Left ventricle myocardium inferior (tissue), 1 donor: ENCODE data around the gene CAP2. TPM values are rescaled to one million over a fixed set of nuclear protein-coding genes. Genes with fewer than 3 reads are reported as not detected.
"Not testable (repeated sequence)": the region's sequence is repeated elsewhere in the genome, so short reads cannot be mapped to it uniquely, and the experiment has no call there.

Experiments
- DNase-seq: peaks from one replicate; pipeline ENCODE4 v3.0.0-alpha.2; 2020
- H3K27ac ChIP-seq: fragments of 200-600 bp; replicated peaks from 2 replicates; pipeline ENCODE4 v1.8.0; 2021
- H3K27me3 ChIP-seq: fragments of 200-600 bp; 2 replicates; pipeline ENCODE4 v1.8.0; 2021; ENCODE audit warnings: low read depth
- H3K36me3 ChIP-seq: fragments of 200-600 bp; 2 replicates; pipeline ENCODE4 v1.8.0; 2021
- H3K4me1 ChIP-seq: fragments of 200-600 bp; 2 replicates; pipeline ENCODE4 v1.8.0; 2021
- H3K4me3 ChIP-seq: fragments of 200-600 bp; 2 replicates; pipeline ENCODE4 v1.8.0; 2021; ENCODE audit warnings: mild to moderate bottlenecking, moderate library complexity
- H3K9me3 ChIP-seq: fragments of 200-600 bp; replicated peaks from 2 replicates; pipeline ENCODE4 v1.8.0; 2021
- CTCF ChIP-seq: fragments of 200-600 bp; IDR thresholded peaks from 2 replicates; pipeline ENCODE4 v1.8.0; 2021; ENCODE audit warnings: antibody characterized with exemption, mild to moderate bottlenecking, borderline replicate concordance
- intact Hi-C: fragments of 100-400 bp; cut with micrococcal nuclease; formaldehyde crosslinking; loops from one replicate; pipeline ENCODE4 v1.11.0; 2022
- total RNA-seq: library from RNA; stranded (reverse); fragmentation: NEBNext Ultra II Directional; extraction: Animal tissue kit (Norgen Biotek cat#: 25700); gene quantifications from one replicate; pipeline ENCODE4 v1.2.1, GENCODE V29; 2021
- donor health status: DM: no; HTN: yes; CAD: no; lungs with severe emphysema.

CAP2 gene
- total RNA-seq, 1 donor from 2014 or later = 149 TPM

GRCh38 chr6:17396256-17396655 lies 2.9 kb downstream of the CAP2 start:
- no peak for TF ChIP-seq CTCF
- intact Hi-C loops = no loop called here
- no peak overlapping the region for H3K27ac ChIP-seq
- peaks cover 22% of the 10 kb centered on the region for H3K4me1 ChIP-seq
- H3K36me3 ChIP-seq = no peaks in the 10 kb centered on the region
- no peak overlapping the region for H3K4me3 ChIP-seq
- H3K9me3 ChIP-seq = no peaks in the 10 kb centered on the region
- DNase-seq = no peak
- peaks cover 3% of the 10 kb centered on the region for H3K27me3 ChIP-seq

- Histone ChIP-seq H3K4me1 (peaks cover 20% of the 10 kb centered on the region), H3K4me3 (no peak overlapping the region), H3K9me3 (no peaks in the 10 kb centered on the region), H3K36me3 (no peaks in the 10 kb centered on the region), H3K27me3 (peaks cover 3% of the 10 kb centered on the region), H3K27ac (no peak overlapping the region)
- no peak for DNase-seq
- intact Hi-C loops = no loop called here
- no peak for TF ChIP-seq CTCF
Measured at GRCh38 chr6:17397764-17398194, 4.4 kb downstream of the CAP2 start.

- Histone ChIP-seq H3K4me1 (peaks cover 24% of the 10 kb centered on the region), H3K27ac (peak overlapping the region; percentile 36)
- DNase-seq, H3K27me3 ChIP-seq, H3K9me3 ChIP-seq, H3K4me3 ChIP-seq, intact Hi-C loops, H3K36me3 ChIP-seq: not testable (repeated sequence)
Measured at GRCh38 chr6:17405181-17405943, 12.0 kb downstream of the CAP2 start.

- no peak for TF ChIP-seq CTCF
- Histone ChIP-seq H3K4me3 (no peak overlapping the region), H3K9me3 (peaks cover 9% of the 10 kb centered on the region), H3K27ac (peak overlapping the region; percentile 36), H3K27me3 (no peaks in the 10 kb centered on the region), H3K36me3 (no peaks in the 10 kb centered on the region), H3K4me1 (peaks cover 24% of the 10 kb centered on the region)
- intact Hi-C loops = no loop called here
- no peak for DNase-seq
Measured at GRCh38 chr6:17405944-17406245, 12.5 kb downstream of the CAP2 start.

GRCh38 chr6:17408081-17408480 lies 14.7 kb downstream of the CAP2 start:
- TF ChIP-seq CTCF = no peak
- Histone ChIP-seq H3K4me1 (peaks cover 40% of the 10 kb centered on the region), H3K27me3 (no peaks in the 10 kb centered on the region), H3K27ac (peak overlapping the region; percentile 66), H3K4me3 (no peak overlapping the region), H3K36me3 (no peaks in the 10 kb centered on the region), H3K9me3 (peaks cover 9% of the 10 kb centered on the region)
- DNase-seq = no peak
- intact Hi-C loops = no loop called here

- Histone ChIP-seq H3K4me1 (peaks cover 39% of the 10 kb centered on the region), H3K9me3 (peaks cover 9% of the 10 kb centered on the region), H3K4me3 (no peak overlapping the region), H3K27ac (no peak overlapping the region), H3K27me3 (no peaks in the 10 kb centered on the region), H3K36me3 (no peaks in the 10 kb centered on the region)
- intact Hi-C loops = no loop called here
- TF ChIP-seq CTCF = no peak
- DNase-seq = no peak
Measured at GRCh38 chr6:17410281-17410680, 16.9 kb downstream of the CAP2 start.
